ENCODE results near the gene RABL6. TPM values are rescaled to one million over a fixed set of nuclear protein-coding genes. Genes with fewer than 3 reads are reported as not detected.

The RABL6 gene
- total and polyA plus RNA-seq, 8 donors: 49.5 to 80.8 (median 62.3) TPM

DNA sequence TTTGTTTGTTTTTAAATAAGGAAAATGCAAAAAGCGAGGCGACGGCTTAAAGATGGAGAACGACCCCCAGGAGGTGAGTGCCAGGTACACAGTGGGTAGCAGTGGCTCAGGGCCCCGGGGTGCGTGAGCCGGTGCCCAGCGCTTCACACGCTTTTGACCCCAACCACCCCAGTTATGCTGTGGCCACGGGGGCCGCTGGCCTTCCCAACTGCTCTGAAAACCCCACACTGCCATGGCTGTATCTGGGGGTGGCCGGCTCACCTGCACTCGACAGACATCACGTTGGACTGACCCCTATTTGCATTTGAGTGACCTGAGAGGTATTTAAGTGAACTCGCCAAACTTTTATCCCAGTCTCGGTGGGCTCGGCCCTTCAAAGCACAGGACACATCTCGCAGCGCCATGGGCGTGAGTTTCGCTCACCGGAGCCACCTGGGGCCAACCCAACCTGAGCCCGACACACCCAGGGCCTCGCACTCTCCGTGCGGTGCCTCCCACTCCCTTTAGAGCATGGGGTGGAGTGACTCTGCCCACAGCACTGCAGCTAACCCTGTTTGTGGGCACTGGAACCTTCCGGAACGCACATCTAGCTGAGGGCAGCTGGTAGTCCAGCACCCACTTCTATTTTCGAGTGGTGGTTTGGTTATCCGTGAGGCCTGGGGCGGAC, 20.9 kb downstream of the RABL6 start:
- H3K4me1 ChIP-seq: no peaks in the 10 kb centered on the region
- intact Hi-C loops (cut with DNase I): no loop called here
- TF ChIP-seq, protein P1, sequence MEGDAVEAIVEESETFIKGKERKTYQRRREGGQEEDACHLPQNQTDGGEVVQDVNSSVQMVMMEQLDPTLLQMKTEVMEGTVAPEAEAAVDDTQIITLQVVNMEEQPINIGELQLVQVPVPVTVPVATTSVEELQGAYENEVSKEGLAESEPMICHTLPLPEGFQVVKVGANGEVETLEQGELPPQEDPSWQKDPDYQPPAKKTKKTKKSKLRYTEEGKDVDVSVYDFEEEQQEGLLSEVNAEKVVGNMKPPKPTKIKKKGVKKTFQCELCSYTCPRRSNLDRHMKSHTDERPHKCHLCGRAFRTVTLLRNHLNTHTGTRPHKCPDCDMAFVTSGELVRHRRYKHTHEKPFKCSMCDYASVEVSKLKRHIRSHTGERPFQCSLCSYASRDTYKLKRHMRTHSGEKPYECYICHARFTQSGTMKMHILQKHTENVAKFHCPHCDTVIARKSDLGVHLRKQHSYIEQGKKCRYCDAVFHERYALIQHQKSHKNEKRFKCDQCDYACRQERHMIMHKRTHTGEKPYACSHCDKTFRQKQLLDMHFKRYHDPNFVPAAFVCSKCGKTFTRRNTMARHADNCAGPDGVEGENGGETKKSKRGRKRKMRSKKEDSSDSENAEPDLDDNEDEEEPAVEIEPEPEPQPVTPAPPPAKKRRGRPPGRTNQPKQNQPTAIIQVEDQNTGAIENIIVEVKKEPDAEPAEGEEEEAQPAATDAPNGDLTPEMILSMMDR (IDR thresholded peaks at IDR 0.05): no peak
- peaks cover 0 to 95% of the 10 kb centered on the region in 2 donors for H3K36me3 ChIP-seq
- no peak overlapping the region for H3K27ac ChIP-seq
- H3K4me3 ChIP-seq: no peak overlapping the region
- DNase-seq: peak in 1 of 4 donors; percentile 50
- no peaks in the 10 kb centered on the region for H3K27me3 ChIP-seq
- ATAC-seq: no peak
- no peaks in the 10 kb centered on the region for H3K9me3 ChIP-seq

DNA sequence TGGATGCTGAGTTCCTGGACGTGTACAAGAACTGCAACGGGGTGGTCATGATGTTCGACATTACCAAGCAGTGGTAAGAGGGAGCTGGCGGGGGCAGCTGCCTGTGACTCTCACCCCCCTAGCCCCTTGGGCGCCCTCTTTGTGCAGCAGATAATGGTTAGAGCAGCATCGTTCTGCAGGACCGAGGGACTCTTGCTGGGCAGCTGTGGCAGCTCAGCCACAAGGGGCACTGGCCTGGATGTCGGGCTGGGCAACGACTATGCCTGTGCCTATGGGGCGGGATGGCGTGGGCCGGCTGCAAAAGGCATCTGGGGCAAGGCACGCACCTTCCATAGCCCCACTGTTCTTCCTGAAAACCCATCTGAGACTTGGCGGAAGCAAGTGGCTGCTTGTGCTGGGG, 21.7 kb downstream of the RABL6 start:
- Histone ChIP-seq H3K27me3 (no peaks in the 10 kb centered on the region), H3K4me1 (no peaks in the 10 kb centered on the region), H3K27ac (no peak overlapping the region), H3K36me3 (peaks cover 0 to 91% of the 10 kb centered on the region in 2 donors), H3K4me3 (no peak overlapping the region), H3K9me3 (no peaks in the 10 kb centered on the region)
- TF ChIP-seq, protein P1 (IDR thresholded peaks at IDR 0.05): no peak
- peak in 1 of 4 donors; percentile 58 for DNase-seq
- intact Hi-C loops (cut with DNase I): no loop called here
- ATAC-seq: no peak

DNA sequence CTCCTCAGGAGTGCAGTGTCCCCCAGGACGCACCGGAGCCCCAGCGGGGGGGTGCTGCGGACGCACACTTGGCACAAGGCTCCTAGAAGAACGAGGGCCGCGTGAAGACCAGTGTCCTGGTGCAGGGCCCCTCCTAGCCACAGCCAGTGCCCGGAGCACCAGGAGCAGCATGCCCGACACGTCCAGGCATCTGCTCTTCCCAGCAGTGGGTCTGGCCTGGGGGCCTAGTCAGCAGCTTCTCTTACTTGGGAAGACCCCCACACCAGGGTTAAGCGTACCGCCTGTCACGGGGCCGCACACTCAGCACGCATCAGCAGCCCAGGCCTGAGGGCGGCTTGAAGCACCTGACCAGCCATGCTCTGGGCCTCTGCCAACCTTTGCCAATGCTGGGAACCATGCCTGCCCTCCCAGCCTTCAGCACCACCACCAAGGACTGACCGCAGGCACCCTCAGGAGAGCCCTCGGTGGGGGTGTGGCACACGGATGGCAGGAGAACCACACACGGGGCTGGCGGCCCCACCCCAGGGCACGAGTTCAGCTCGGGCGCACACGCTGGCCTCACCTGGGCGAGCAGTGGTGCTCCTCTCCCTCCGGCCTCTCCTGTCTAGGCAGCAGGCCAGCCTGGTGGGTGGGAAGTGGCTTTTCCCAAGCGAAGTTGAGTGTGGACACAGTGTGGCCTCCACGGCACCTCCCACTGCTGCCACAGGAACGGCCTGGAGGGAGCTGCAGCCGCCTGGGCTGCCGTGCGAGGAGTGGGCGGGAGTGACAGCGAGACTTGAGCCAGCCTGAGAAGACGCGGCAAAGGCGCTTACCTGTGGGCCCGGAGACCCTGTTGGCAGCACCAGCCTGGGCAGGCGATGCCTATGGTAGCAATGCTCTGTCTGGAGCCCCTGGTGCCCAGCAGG, 22.5 kb downstream of the RABL6 start:
- intact Hi-C loops (cut with DNase I): no loop called here
- H3K9me3 ChIP-seq: no peaks in the 10 kb centered on the region
- DNase-seq: peak in 1 of 4 donors; percentile 68
- H3K36me3 ChIP-seq: peaks cover 0 to 87% of the 10 kb centered on the region in 2 donors
- H3K4me3 ChIP-seq: no peak overlapping the region
- no peak for ATAC-seq
- no peaks in the 10 kb centered on the region for H3K27me3 ChIP-seq
- H3K27ac ChIP-seq: no peak overlapping the region
- H3K4me1 ChIP-seq: no peaks in the 10 kb centered on the region
- TF ChIP-seq, protein P1 (IDR thresholded peaks at IDR 0.05): no peak

DNA sequence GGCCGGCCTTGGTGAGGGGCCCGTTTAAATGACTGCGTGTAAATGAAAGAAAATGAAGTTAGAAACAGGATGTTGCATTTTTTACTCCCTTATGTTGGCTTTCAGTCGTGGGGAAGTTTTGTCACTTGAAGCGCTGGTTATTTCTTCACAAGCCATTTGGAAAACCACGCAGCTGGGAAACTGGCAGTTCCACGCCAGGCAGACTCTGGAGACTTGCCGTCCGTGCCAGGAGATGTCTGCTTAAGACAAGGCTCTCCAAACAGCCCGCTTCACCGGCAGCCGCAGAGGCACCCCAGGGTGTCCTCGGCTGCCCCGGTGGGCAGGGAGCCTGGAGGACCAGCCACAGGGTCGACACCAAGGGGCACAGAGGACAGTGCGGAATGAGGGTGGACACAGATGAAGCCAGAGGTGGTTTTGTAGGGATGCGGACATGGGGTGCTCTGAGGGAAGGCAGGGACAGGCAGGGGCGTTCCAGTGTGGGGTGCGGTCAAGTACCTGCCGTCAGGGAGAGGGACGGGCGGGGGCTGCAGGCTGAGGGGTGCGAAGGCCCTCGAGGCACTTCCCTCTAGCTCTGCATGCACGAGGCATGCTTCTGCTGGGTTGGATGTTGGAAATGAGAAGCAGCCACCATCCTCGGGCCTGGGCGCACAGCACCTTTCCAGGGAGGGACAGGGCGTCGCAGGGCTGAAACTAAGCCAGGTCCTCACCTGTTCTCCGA, 23.4 kb downstream of the RABL6 start:
- no peak overlapping the region for H3K4me3 ChIP-seq
- no peaks in the 10 kb centered on the region for H3K27me3 ChIP-seq
- DNase-seq (peak in 1 of 4 donors; percentile 59), ATAC-seq (no peak)
- H3K4me1 ChIP-seq: no peaks in the 10 kb centered on the region
- no peaks in the 10 kb centered on the region for H3K9me3 ChIP-seq
- TF ChIP-seq, protein P1 (IDR thresholded peaks at IDR 0.05): no peak
- H3K36me3 ChIP-seq: peaks cover 0 to 87% of the 10 kb centered on the region in 2 donors
- no peak overlapping the region for H3K27ac ChIP-seq
- intact Hi-C loops (cut with DNase I): no loop called here
